GM12891 (cell line): ENCODE data around the gene WHAMM.

Experiments used
- PAX5 ChIP-seq: IDR thresholded peaks from 2 replicates; pipeline ENCODE4 v1.6.1; 2011; ENCODE audit warnings: low read length, moderate library complexity, mild to moderate bottlenecking; ENCODE audit not compliant: insufficient read depth, severe bottlenecking
- POLR2A ChIP-seq: IDR thresholded peaks from 2 replicates; pipeline ENCODE4 v1.6.1; 2011; ENCODE audit warnings: low read depth, low read length, control low read depth
- POLR2AphosphoS5 ChIP-seq: IDR thresholded peaks from 2 replicates; pipeline ENCODE4 v1.6.1; 2011; ENCODE audit warnings: low read depth, low read length, control low read depth
- SPI1 ChIP-seq: IDR thresholded peaks from 2 replicates; pipeline ENCODE4 v1.6.1; 2011; ENCODE audit warnings: low read depth, low read length, control low read depth
- TAF1 ChIP-seq: IDR thresholded peaks from 2 replicates; pipeline ENCODE4 v1.6.1; 2011; ENCODE audit warnings: low read depth, low read length, control low read depth

DNA sequence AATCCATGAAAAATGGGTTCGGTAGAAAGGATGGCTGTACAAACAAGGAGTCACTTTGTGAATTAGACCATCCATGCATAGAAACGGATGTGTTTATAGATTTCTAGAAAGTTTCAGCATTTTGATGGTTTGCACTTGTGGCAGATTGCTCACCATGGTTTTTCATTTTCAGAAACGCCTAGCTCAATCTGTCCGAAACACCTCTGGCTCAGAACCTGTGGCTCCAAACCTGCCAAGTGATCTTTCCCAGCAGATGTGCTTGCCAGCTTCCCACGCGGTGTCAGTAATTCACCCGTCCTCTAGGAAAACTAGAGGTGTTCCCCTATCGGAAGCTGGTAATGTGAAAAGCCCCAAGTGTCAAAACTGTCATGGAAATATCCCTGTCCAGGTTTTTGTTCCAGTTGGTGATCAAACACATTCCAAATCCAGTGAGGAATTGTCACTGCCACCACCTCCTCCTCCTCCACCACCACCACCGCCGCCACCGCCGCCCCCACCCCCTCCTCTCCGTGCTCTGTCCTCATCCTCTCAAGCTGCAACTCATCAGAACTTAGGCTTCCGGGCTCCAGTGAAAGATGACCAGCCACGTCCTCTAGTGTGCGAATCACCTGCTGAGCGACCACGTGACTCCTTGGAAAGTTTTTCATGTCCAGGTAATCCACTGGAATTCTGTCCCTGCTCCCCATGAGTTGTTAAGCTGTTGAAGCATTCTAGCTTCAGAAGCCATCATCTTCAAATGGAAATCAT lies 21.2 kb downstream of the WHAMM start:
- TF ChIP-seq POLR2A (no peak), POLR2AphosphoS5 (no peak), SPI1 (no peak), TAF1 (no peak), PAX5 (no peak)
